SK-N-SH (cell line): Measurements from ENCODE around the gene CDC42SE2. TPM values are rescaled to one million over a fixed set of nuclear protein-coding genes. Genes with fewer than 3 reads are reported as not detected.

Source experiments
- CTCF ChIA-PET: fragments of 300-600, 350-600 bp; formaldehyde crosslinking; extraction: SDS; loops from one replicate; lab custom pipeline; 2021; lab: Yijun Ruan, JAX
- POLR2A ChIA-PET: fragments of 350-600 bp; sonication (Branson Sonifier 250); formaldehyde crosslinking; extraction: SDS; loops from one replicate; lab custom pipeline; 2020; ENCODE audit warnings: antibody characterized with exemption, inconsistent platforms; lab: Yijun Ruan, JAX
- DNase-seq: peaks from one replicate; pipeline ENCODE4 v3.0.0; 2012
- H2AFZ ChIP-seq: fragments of 200-600 bp; sonication (generic); 2 replicates; pipeline ENCODE4 v1.8.1; 2016; ENCODE audit warnings: antibody characterized with exemption, mild to moderate bottlenecking, low read depth
- H3F3A ChIP-seq: fragments of 200-600 bp; sonication (generic); replicated peaks from 2 replicates; pipeline ENCODE3; 2016; ENCODE audit warnings: antibody characterized with exemption, mild to moderate bottlenecking; ENCODE audit not compliant: insufficient read depth
- H3K27ac ChIP-seq, 2 experiments: fragments of 200-500 bp in 1 of 2; fragments of 200-600 bp in 1 of 2; sonication (Bioruptor generic) in 1 of 2; sonication (generic), shearing (Covaris generic) in 1 of 2; 2 replicates each; pipeline versions ENCODE4 v1.5.1 to v1.6.1; 2014 to 2016; ENCODE audit warnings: low read depth in 2 of 2, inconsistent platforms in 1 of 2, low read length in 1 of 2, mild to moderate bottlenecking in 1 of 2, mixed read lengths in 1 of 2
- H3K27me3 ChIP-seq: fragments of 200-600 bp; sonication (generic), shearing (Covaris generic); 2 replicates; pipeline ENCODE4 v1.6.1; 2016; ENCODE audit warnings: mixed run types; ENCODE audit not compliant: insufficient read depth
- H3K36me3 ChIP-seq, 2 experiments: fragments of 200-500 bp in 1 of 2; fragments of 200-600 bp in 1 of 2; sonication (Bioruptor generic) in 1 of 2; sonication (generic) in 1 of 2; replicated peaks in 1 of 2; 2 replicates each; pipeline versions ENCODE3 to v1.5.1; 2014 to 2016; ENCODE audit warnings: low read length in 1 of 2, mild to moderate bottlenecking in 1 of 2; ENCODE audit not compliant: insufficient read depth in 2 of 2, control insufficient read depth in 1 of 2
- H3K4me1 ChIP-seq, 2 experiments: fragments of 200-500 bp in 1 of 2; fragments of 200-600 bp in 1 of 2; sonication (Bioruptor generic) in 1 of 2; sonication (generic), shearing (Covaris generic) in 1 of 2; 2 replicates each; pipeline versions ENCODE4 v1.5.1 to v1.6.1; 2014 to 2016; ENCODE audit warnings: low read depth in 1 of 2, low read length in 1 of 2, mixed run types in 1 of 2; ENCODE audit not compliant: insufficient read depth in 2 of 2, control insufficient read depth in 1 of 2
- H3K4me2 ChIP-seq: fragments of 200-600 bp; sonication (generic), shearing (Covaris generic); 2 replicates; pipeline ENCODE4 v1.6.1; 2017; ENCODE audit warnings: mixed run types
- H3K4me3 ChIP-seq, 2 experiments: fragments of 200-500 bp in 1 of 2; fragments of 200-600 bp in 1 of 2; sonication (Bioruptor generic) in 1 of 2; sonication (generic), shearing (Covaris generic) in 1 of 2; 2 replicates each; pipeline versions ENCODE4 v1.5.1 to v1.8.1; 2014 to 2016; ENCODE audit warnings: low read depth in 2 of 2, inconsistent platforms in 1 of 2, low read length in 1 of 2, mild to moderate bottlenecking in 1 of 2, mixed read lengths in 1 of 2, moderate library complexity in 1 of 2
- H3K79me2 ChIP-seq: fragments of 200-600 bp; sonication (generic); 2 replicates; pipeline ENCODE4 v1.8.1; 2017; ENCODE audit warnings: mild to moderate bottlenecking; ENCODE audit not compliant: insufficient read depth
- H3K9ac ChIP-seq: fragments of 200-600 bp; sonication (generic); 2 replicates; pipeline ENCODE4 v1.6.1; 2017; ENCODE audit warnings: mixed run types
- H3K9me2 ChIP-seq: fragments of 200-600 bp; sonication (generic); 2 replicates; pipeline ENCODE4 v1.6.1; 2017; ENCODE audit warnings: mixed run types
- H3K9me3 ChIP-seq: fragments of 200-600 bp; sonication (generic); 2 replicates; pipeline ENCODE4 v1.6.1; 2017; ENCODE audit warnings: mixed run types, mild to moderate bottlenecking, moderate library complexity
- H4K20me1 ChIP-seq: fragments of 200-600 bp; sonication (generic); 2 replicates; pipeline ENCODE4 v1.6.1; 2017; ENCODE audit warnings: mild to moderate bottlenecking, mixed run types; ENCODE audit not compliant: insufficient read depth
- CTCF ChIP-seq: fragments of 200-600 bp; sonication (generic); IDR thresholded peaks from 2 replicates; pipeline ENCODE4 v1.6.1; 2017; ENCODE audit warnings: antibody characterized with exemption, mild to moderate bottlenecking, moderate library complexity
- ELF1 ChIP-seq: IDR thresholded peaks from 2 replicates; pipeline ENCODE4 v1.4.0; 2012
- IRF3 ChIP-seq: fragments of 150-350 bp; IDR thresholded peaks from 2 replicates; pipeline ENCODE4 v1.6.1; 2016; ENCODE audit warnings: mild to moderate bottlenecking, low read depth, low read length
- MXI1 ChIP-seq: IDR thresholded peaks from 2 replicates; pipeline ENCODE4 v1.6.1; 2012; ENCODE audit warnings: mild to moderate bottlenecking, low read depth, low read length, improper control_type of control experiment
- NFIC ChIP-seq: IDR thresholded peaks from 2 replicates; pipeline ENCODE4 v1.4.0; 2012; ENCODE audit warnings: borderline replicate concordance
- POLR2AphosphoS5 ChIP-seq: IDR thresholded peaks from 2 replicates; pipeline ENCODE4 v1.6.1; 2012; ENCODE audit warnings: low read depth, low read length
- TAF1 ChIP-seq: IDR thresholded peaks from 2 replicates; pipeline ENCODE4 v1.6.1; 2012; ENCODE audit warnings: low read depth, mild to moderate bottlenecking, low read length, moderate library complexity, borderline replicate concordance
- TEAD4 ChIP-seq: IDR thresholded peaks from 2 replicates; pipeline ENCODE4 v1.4.0; 2012; ENCODE audit warnings: mild to moderate bottlenecking, borderline replicate concordance; ENCODE audit not compliant: insufficient read depth
- YY1 ChIP-seq: IDR thresholded peaks from 2 replicates; pipeline ENCODE4 v1.4.0; 2012; ENCODE audit warnings: low read depth, mild to moderate bottlenecking
- WGBS: methylation state at CpG from one replicate; pipeline ENCODE4 v1.1.6; 2017; ENCODE audit warnings: low lambda C conversion rate; 5-methylcytosine and 5-hydroxymethylcytosine counted together
- polyA plus RNA-seq, 3 experiments: library from polyadenylated mRNA; depleted of rRNA; stranded (reverse); fragments of >200 nt; gene quantifications; 2 replicates each; pipeline ENCODE4 v1.2.3, GENCODE V29; 2012
- TF ChIP-seq, protein P1 (sequence below): IDR thresholded peaks from 2 replicates; pipeline ENCODE4 v1.4.0; 2012; ENCODE audit warnings: low read depth, borderline replicate concordance
- TF ChIP-seq, protein P2 (sequence below): IDR thresholded peaks from 2 replicates; pipeline ENCODE4 v1.4.0; 2012; ENCODE audit warnings: low read depth

CDC42SE2 gene
- polyA plus RNA-seq, 1 of the 3 experiments (the other 2 are of a cell fraction) = 8.6 TPM

GRCh38 chr5:131382407-131383395, 118.8 kb downstream of the CDC42SE2 start (continued):
- TF ChIP-seq CTCF (peak; percentile 61), IRF3 (no peak), TEAD4 (no peak), MXI1 (peak; percentile 36; the same call in 1 of the 2 replicates), YY1 (no peak), NFIC (no peak), TAF1 (no peak), POLR2AphosphoS5 (no peak), ELF1 (peak; percentile 77)
- TF ChIP-seq, protein P1, sequence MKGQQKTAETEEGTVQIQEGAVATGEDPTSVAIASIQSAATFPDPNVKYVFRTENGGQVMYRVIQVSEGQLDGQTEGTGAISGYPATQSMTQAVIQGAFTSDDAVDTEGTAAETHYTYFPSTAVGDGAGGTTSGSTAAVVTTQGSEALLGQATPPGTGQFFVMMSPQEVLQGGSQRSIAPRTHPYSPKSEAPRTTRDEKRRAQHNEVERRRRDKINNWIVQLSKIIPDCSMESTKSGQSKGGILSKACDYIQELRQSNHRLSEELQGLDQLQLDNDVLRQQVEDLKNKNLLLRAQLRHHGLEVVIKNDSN = no peak
- TF ChIP-seq, protein P2, sequence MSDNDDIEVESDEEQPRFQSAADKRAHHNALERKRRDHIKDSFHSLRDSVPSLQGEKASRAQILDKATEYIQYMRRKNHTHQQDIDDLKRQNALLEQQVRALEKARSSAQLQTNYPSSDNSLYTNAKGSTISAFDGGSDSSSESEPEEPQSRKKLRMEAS = no peak

DNA sequence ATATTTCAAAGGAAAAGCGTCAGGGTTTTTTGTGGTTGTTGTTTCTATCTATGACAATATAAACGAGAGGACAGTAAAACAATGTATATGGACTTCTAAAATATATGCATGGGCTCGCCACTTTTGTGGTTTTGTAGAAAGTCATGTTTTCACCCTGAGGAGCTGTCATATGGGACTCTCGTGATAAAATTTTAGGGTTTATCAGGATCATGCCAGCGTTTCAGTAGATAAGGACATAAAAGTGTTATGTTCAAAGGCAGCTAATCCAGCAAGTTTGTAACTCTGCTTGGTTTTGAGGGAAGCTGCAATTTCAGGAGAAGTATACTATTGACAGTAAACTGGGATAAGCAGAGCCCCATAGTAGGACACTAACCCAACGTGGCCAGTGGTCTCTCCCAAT, 120.3 kb downstream of the CDC42SE2 start:
- Histone ChIP-seq H3K9me2 (no peaks in the 10 kb centered on the region), H3K79me2 (peaks cover 22% of the 10 kb centered on the region; the same call in 1 of the 2 replicates), H3K4me2 (no peak overlapping the region), H3K9ac (no peak overlapping the region), H3K27ac (no peak overlapping the region), H3K4me3 (no peak overlapping the region), H3K9me3 (no peaks in the 10 kb centered on the region), H3F3A (no peaks in the 10 kb centered on the region), H3K27me3 (no peaks in the 10 kb centered on the region), H3K36me3 (peaks cover 9 to 11% of the 10 kb centered on the region in 2 experiments), H4K20me1 (no peaks in the 10 kb centered on the region), H2AFZ (no peak overlapping the region), H3K4me1 (peaks cover 17 to 25% of the 10 kb centered on the region in 2 experiments)
- no peak for DNase-seq
- TF ChIP-seq IRF3 = no peak
- ChIA-PET CTCF (interaction anchor here (0.9 to 2.1 kb wide), 3 partner anchors 9 to 119 kb away, joined by 3 to 8 read pairs (median 3); no protein-coding TSS in a partner anchor), POLR2A (no interaction called here)
- 82% methylated on average over 6 of the region's 6 CpGs for WGBS
